ENCODE measurements around the gene UBL4B.

- TF ChIP-seq CTCF (IDR thresholded peaks at IDR 0.05) = no peak
- no peak for TF ChIP-seq POLR2AphosphoS5 (IDR thresholded peaks at IDR 0.05)
- no peak for TF ChIP-seq EP300 (IDR thresholded peaks at IDR 0.05)
Measured at GRCh38 chr1:110151175-110151669, 39.0 kb downstream of the UBL4B start.

Measured in gastroesophageal sphincter (tissue), 3 donors.